NOMO-1 treated with dmso at 0.1 percent for 144 hours (cell line): Measurements from ENCODE around the gene FNDC3A.

ENCODE experiments used
- DNase-seq: peaks from one replicate; lab custom pipeline; 2025; ENCODE audit not compliant: unreplicated experiment; lab: John Stamatoyannopoulos, UW

The FNDC3A gene

DNA sequence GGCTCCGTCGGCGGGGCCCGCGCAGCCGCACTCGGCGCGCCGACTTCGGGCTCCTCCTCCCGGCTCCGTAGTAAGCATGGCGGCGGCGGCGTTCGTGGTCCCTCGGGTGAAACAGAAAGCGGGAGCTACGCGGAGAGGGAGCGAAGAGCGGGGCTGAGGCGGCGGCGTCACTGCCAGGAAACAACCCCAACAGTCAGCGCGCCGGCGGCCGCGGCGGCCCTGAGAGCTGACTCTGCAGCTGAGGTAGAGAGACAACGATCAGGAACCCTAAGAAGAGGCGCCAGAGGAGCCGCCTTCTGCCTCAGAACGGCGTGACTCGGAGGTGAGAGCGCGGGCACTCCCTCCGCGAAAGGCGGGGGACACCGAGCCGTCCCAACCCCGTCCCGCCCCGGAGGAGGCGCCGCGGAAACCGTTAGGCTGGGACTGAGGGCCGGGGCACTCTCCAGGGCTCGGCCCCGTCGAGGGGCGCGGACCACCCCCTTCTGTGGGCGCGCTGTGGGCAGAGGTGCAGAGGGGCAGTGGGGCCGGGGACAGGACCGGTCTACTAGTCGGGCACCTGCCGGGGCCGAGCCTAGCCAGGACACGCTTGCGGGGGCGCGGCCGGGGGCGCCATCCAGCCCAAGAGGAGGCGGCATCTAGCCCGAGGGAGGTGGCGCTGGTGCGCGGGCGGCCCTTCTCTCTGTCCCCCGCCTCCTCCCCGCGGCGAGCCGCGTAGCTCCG is at the start of gene FNDC3A:
TSS of gene FNDC3A (plus strand) at position 57 of the 720 bp plus-strand sequence. CDS start 30,279 bp downstream, outside the sequence.
- peak; percentile 81 for DNase-seq

GRCh38 chr13:48928757-48929430 is 46.8 kb upstream of the FNDC3A start:
- no peak for DNase-seq

DNA sequence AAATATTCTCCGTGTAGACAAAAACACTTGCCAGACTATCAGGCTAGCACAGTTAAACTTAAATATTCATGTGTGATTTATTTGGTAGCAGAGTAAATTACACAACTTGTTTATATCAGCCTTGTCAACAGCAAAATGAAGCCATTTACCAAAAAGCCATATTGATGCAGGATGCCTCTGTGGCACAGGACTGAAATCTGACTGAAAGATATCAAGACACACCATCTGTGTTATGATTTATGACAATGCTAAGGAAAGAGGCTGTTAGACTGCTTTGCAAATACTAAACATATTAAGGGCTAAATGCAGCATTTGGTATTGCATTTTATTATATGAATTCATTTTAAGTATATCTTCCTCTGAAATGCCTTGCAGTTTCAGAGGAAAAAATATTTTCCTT is 44.8 kb upstream of the FNDC3A start:
- no peak for DNase-seq

GRCh38 chr13:48938308-48938943 is 37.3 kb upstream of the FNDC3A start:
- DNase-seq, result no peak

DNA sequence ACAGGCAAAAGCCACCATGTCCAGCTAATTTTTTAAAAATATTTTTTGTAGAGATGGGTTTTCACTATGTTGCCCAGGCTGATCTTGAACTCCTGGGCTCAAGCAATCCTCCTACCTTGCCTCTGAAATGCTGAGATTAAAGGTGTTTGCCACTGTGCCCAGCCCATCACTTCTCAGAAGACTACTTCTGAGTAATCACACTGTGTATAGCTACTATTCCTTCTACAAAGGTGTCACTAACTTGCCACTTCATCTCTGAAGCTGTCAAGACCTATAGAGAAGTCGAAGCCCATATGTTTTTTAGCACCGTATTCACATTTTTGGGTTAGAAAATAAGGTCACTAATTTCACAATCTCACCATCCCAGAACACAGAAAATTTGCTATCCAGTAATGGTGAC is 36.0 kb upstream of the FNDC3A start:
- DNase-seq, result no peak

DNA sequence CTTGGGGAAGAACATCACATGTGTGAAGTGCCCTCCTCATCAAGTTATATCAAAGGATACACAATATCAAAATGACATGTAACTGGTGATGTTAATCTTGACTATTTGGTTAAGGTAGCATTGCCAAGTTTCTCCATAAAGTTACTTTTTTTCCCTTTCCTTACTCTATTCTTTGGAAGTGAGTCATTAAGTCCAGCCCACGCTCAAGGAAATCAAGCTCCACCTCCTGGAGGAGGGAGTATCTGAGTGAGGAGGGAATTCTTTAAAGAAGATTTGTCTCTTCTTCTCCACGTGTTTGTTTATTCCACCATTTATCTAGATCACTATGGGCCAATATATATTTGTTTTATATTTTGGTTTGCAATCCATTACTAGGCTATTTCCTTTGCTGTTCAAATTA is 33.6 kb upstream of the FNDC3A start:
- no peak for DNase-seq

DNA sequence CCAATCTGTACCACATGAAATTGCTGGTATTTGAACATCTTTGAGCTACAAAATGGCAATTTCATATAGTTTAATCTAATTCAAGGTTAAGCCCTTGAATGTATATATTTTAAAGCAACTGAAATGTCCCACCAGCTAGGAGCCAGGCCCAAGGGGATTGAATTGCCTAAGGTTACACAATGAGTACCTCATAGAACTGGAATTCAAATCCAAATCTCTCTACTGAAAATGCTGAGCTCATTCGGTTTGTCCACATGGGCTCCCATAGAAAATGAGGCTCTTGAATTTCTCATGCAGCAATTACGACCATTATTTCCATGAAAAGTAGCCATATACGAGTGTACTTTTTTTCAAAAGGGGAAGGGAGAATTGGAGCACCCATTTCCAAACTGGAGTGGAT is 31.5 kb upstream of the FNDC3A start:
- no peak for DNase-seq

GRCh38 chr13:48945626-48946025 is 30.1 kb upstream of the FNDC3A start:
- DNase-seq, result no peak

GRCh38 chr13:48946163-48946562 is 29.5 kb upstream of the FNDC3A start:
- DNase-seq, result no peak

- DNase-seq, result no peak
These were observed 25.9 kb upstream of the FNDC3A start for GRCh38 chr13:48949566-48950500.

DNA sequence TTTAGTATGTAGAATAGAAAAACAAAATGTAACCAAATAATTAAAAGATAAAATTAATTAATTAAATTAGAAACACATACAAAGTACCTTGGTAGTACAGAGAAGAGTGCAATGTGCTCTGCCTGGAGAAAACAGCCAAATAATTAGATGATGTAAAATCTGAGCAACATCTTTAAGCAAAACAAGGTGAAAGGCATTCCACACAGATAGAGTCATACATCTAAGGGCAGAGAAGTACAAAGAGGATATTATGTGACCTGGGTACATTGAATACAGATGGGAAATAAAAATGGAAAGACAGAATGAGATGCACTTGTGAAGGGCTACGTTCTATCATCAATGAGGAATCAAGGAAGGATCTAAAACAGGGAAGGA is 25.2 kb upstream of the FNDC3A start:
- no peak for DNase-seq

DNA sequence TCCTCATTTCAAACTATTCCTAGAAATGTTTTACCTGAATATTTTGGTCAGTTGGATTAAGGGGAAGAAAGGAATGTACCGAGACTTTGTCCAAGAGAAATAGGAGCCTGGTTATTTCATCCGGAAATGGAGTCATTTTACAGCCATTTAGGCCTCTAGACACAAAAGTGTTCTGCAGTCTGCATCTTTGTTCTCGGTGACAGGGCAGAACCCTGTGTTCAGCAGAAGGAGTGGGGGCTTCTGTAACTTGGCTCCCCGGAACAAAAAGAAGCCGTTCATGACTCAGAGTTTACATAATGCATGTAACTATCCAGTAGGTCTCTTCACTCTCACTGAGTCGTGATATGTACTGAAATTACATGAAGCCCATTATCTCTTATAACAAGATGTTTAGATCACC is 21.6 kb upstream of the FNDC3A start:
- DNase-seq, result no peak

DNA sequence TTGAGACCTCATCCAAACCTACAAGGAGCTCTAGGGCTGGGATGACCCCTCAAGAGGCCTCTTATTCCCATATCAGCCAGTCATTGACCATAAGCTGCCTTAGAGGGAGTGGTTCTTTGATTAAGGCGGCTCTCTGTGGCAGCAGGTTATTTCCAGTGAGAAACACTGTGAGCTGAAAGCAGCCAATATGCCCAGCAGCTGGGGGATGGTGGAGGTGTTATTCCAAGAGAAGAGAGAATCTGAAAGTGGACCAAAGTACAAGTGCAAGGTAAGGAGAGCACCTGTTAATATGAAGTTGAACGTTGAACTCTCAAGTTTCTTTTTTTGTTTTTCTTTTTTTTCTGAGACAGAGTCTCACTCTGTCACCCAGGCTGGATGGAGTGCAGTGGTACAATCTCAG is 20.2 kb upstream of the FNDC3A start:
- DNase-seq, result no peak

- no peak for DNase-seq
These were observed 14.3 kb upstream of the FNDC3A start for GRCh38 chr13:48961379-48961778.

DNA sequence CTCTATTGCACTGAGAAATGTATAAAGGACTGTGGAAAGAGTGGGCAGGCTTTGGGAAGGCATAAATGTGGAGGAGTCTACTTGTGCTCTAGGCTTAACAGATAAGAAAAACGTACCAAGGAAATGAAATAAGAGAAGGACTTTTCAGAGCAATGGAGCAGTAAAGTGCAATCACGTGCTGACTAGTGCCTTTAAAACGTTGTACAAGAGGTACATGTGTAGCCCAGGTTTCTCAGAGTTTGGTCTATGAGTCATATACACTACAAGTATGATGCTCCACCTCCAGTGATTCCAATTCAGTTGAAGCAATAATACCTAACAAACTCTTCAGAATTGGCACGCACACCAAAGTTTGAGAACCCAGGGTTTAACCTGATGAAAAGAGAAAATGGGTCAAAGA is 13.4 kb upstream of the FNDC3A start:
- no peak for DNase-seq

DNA sequence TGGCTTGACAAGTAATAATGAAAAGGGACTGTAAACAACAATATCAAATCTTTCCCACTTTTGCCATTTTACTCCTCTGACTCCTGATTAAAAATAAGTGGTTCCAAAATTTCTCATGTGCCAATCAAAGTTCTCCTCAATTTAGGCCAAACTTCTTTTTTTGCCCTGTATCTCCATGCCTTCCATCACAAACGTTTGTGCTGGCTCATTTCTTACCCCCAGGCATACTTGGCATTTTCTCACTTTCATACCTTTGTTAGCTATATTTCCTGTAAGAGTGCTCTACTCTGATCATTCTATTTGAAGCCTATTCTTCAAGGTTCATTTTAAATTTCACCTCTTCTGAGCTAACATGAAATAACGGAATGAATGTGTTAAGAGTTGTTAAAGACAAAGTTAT is 10.0 kb upstream of the FNDC3A start:
- no peak for DNase-seq

GRCh38 chr13:48969685-48970084 is 6.0 kb upstream of the FNDC3A start:
- no peak for DNase-seq

DNA sequence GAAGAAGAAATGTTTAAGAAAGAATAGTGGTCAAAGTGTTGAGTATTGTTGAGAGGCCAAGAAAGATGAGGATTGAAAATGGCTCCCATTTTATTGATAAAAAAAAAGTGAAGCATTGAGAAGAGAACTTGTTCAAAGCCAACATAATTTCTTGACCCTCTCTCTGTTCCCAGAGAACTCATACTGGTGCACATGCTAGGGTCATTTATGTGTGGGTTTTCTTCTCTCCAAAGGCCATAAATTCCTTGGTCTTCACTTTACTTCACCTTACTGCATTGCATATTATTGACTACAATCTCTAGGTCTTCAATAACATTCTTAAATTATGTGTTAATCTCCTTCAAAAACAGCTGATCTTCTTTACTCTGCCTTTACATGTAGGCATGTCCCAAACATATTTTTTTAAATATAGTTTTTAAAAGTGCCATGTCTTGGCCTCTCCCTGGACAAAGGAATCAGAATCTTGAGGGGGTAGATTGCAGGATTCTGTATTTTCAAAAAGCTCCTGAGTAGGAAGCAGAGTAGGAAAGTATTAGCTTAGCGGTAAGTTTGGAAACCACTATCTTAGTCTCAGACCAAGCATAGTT is 1.8 kb upstream of the FNDC3A start:
- no peak for DNase-seq

- peak; percentile 46 for DNase-seq
These were observed 434 bp upstream of the FNDC3A start for GRCh38 chr13:48975101-48975855.
